H1 (cell line): ENCODE measurements around the gene TNFRSF14. TPM values are rescaled to one million over a fixed set of nuclear protein-coding genes. Genes with fewer than 3 reads are reported as not detected.

Source experiments
- CHD7 ChIP-seq: fragments of 300-600 bp; sonication (generic); IDR thresholded peaks from 2 replicates; pipeline ENCODE4 v1.7.1; 2012; ENCODE audit warnings: low read length, moderate library complexity, mild to moderate bottlenecking, inconsistent platforms; ENCODE audit not compliant: insufficient replicate concordance
- FOSL1 ChIP-seq: IDR thresholded peaks from 2 replicates; pipeline ENCODE4 v1.6.1; 2011; ENCODE audit warnings: mild to moderate bottlenecking, low read depth, low read length, moderate library complexity; ENCODE audit not compliant: insufficient read depth
- RBBP5 ChIP-seq: IDR thresholded peaks from 2 replicates; pipeline ENCODE4 v1.7.1; 2012; ENCODE audit warnings: low read depth, mild to moderate bottlenecking, inconsistent platforms, low read length, moderate library complexity, borderline replicate concordance
- RNF2 ChIP-seq: fragments of 200-900, 300-1000 bp; sonication (generic); IDR thresholded peaks from 2 replicates; pipeline ENCODE4 v1.7.1; 2016; ENCODE audit warnings: borderline replicate concordance, low read depth, mild to moderate bottlenecking, antibody characterized with exemption, low read length; ENCODE audit not compliant: poor library complexity, severe bottlenecking; ENCODE audit errors: missing control alignments
- TAF7 ChIP-seq: optimal IDR thresholded peaks from 2 replicates; pipeline ENCODE3; 2011; ENCODE audit warnings: low read depth, mild to moderate bottlenecking, inconsistent platforms, low read length, moderate library complexity, borderline replicate concordance
- polyA plus RNA-seq, 7 experiments: library from polyadenylated mRNA; depleted of rRNA in 3 of 7; stranded (reverse) in 5 of 7; unstranded in 2 of 7; fragments of >200 nt in 5 of 7; fragments of 200-250 nt in 2 of 7; gene quantifications; 1 replicate in 5 of 7; 2 replicates in 1 of 7; 4 replicates in 1 of 7; pipeline versions ENCODE4 v1.2.1 to v1.2.3, GENCODE V29; 2011 to 2013; ENCODE audit warnings: missing spikeins in 2 of 7, mixed read lengths in 2 of 7
- total RNA-seq: library from RNA; stranded (reverse); fragmentation: NEBNext Ultra II Directional; extraction: Animal tissue kit (Norgen Biotek cat#: 25700); gene quantifications from 2 replicates; pipeline ENCODE4 v1.2.1, GENCODE V29; 2021

The TNFRSF14 gene
- total and polyA plus RNA-seq, 2 of the 8 experiments (the other 6 are each of a cell fraction or from before 2014, with no cell fraction given), result 0.36 to 0.50 TPM

DNA sequence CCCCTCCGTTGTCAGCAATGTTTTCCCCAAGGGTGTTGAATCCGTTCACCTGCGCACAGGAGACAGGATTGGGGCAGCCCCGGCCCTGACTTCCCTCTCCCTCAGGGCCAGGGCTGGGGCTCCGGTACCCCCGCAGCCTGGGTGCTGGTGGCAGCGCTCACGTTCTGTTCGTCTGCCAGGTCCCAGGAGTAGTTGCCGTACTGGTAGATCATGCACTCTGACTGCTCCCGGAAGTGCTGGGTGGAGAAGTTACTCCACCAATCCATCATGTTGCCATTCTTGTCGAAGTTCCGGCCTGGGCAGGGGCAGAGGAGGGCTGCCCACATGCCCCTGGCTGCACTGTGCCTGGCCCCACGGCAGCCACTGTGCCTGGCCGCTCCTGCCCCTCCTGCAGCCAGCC, 36.5 kb downstream of the TNFRSF14 start (continued):
- TF ChIP-seq CHD7 (no peak), TAF7 (no peak), RBBP5 (no peak), FOSL1 (no peak), RNF2 (no peak)
